Measurements from ENCODE around the gene PLOD2. TPM values are rescaled to one million over a fixed set of nuclear protein-coding genes. Genes with fewer than 3 reads are reported as not detected.

PLOD2 gene
- total and polyA plus RNA-seq, 9 donors = 29.6 to 65.4 (median 40.6) TPM

DNA sequence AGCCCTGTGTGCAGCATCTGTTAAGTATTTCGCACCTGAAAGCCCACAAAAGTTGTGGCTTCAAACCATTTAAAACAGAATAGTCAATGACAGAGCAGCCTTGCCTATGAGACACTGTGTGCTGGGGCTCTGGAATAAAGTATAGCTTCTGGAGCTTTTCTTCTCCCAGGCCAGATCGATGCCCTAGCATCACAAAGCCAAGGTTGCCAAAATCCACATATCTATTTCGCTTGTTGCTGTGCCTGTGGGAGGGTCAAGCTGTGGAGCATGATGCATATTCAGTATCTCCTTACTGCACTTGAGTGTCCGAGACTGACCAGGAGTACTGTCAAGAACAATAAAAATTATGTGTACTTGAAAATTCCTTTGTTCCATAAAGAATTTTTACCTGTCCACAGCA lies 7.6 kb downstream of the PLOD2 start:
- no peaks in the 10 kb centered on the region for H3K36me3 ChIP-seq
- intact Hi-C loops (cut with DNase I) = no loop called here
- 46 to 54% (median 53%) methylated on average over 4 of the region's 4 CpGs for WGBS, 3 donors
- H3K9me3 ChIP-seq = no peaks in the 10 kb centered on the region
- H3K4me3 ChIP-seq = no peak overlapping the region
- peak overlapping the region in 1 of 2 donors; percentile 56 for H3K27ac ChIP-seq
- H3K4me1 ChIP-seq (ENCODE audit: insufficient read depth) = peaks cover 6% of the 10 kb centered on the region
- no peak for TF ChIP-seq EP300 (IDR thresholded peaks at IDR 0.05)
- no peak for TF ChIP-seq POLR2A (IDR thresholded peaks at IDR 0.05)
- TF ChIP-seq CTCF (IDR thresholded peaks at IDR 0.05) = no peak
- H3K27me3 ChIP-seq = no peaks in the 10 kb centered on the region
- DNase-seq = no peak

GRCh38 chr3:146152834-146153233 lies 8.2 kb downstream of the PLOD2 start:
- Histone ChIP-seq H3K4me1 (ENCODE audit: insufficient read depth) (peaks cover 6% of the 10 kb centered on the region), H3K36me3 (no peaks in the 10 kb centered on the region), H3K4me3 (no peak overlapping the region), H3K9me3 (no peaks in the 10 kb centered on the region), H3K27ac (peak overlapping the region; percentile 36 to 56), H3K27me3 (no peaks in the 10 kb centered on the region)
- 42 to 52% (median 48%) methylated on average over 6 of the region's 6 CpGs for WGBS, 3 donors
- intact Hi-C loops (cut with DNase I) = no loop called here
- no peak for DNase-seq
- TF ChIP-seq POLR2A (IDR thresholded peaks at IDR 0.05) (no peak), EP300 (IDR thresholded peaks at IDR 0.05) (no peak), CTCF (IDR thresholded peaks at IDR 0.05) (no peak)

- peak in 2 of 3 donors; percentile 28 to 34 for TF ChIP-seq CTCF (IDR thresholded peaks at IDR 0.05)
- TF ChIP-seq EP300 (IDR thresholded peaks at IDR 0.05) = no peak
- TF ChIP-seq POLR2A (IDR thresholded peaks at IDR 0.05) = no peak
- Histone ChIP-seq H3K4me3 (no peak overlapping the region), H3K27me3 (no peaks in the 10 kb centered on the region), H3K9me3 (no peaks in the 10 kb centered on the region), H3K36me3 (no peaks in the 10 kb centered on the region), H3K27ac (no peak overlapping the region), H3K4me1 (ENCODE audit: insufficient read depth) (peaks cover 13% of the 10 kb centered on the region)
- no peak for DNase-seq
- WGBS, 3 donors = 8 to 34% (median 18%) methylated on average over 1 of the region's 1 CpG
- intact Hi-C loops (cut with DNase I) = loop anchor here in 1 of 4 donors (5.0 kb wide), 1 partner anchor 76 kb away; no protein-coding TSS in a partner anchor
Measured at GRCh38 chr3:146148468-146148931, 12.5 kb downstream of the PLOD2 start.

DNA sequence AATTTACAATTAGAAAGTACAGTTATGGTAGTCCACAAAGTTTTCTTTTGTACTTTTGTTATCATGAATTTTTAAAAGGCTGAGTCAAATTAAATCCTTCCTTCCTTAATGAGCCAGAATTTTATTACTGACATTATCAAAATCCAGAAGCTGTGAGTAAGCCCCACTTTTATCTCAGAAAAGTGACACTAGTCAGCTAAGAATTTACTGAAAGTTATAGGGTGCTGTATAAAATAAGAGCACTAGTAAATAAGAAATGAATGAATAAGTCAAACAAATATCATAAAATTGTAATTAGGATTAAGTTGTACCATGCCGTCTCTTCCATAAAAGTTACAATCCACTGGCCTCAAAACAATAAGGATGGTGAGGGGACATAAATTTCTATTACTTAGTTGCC lies 15.3 kb downstream of the PLOD2 start:
- 84 to 96% (median 92%) methylated on average over 1 of the region's 1 CpG for WGBS, 3 donors
- intact Hi-C loops (cut with DNase I) = loop anchor here in 1 of 4 donors (5.0 kb wide), 1 partner anchor 73 kb away; no protein-coding TSS in a partner anchor
- H3K27me3 ChIP-seq = no peaks in the 10 kb centered on the region
- TF ChIP-seq EP300 (IDR thresholded peaks at IDR 0.05) (no peak), CTCF (IDR thresholded peaks at IDR 0.05) (no peak), POLR2A (IDR thresholded peaks at IDR 0.05) (no peak)
- no peak overlapping the region for H3K27ac ChIP-seq
- H3K4me3 ChIP-seq = no peak overlapping the region
- no peaks in the 10 kb centered on the region for H3K36me3 ChIP-seq
- DNase-seq = no peak
- H3K4me1 ChIP-seq (ENCODE audit: insufficient read depth) = peaks cover 12% of the 10 kb centered on the region
- H3K9me3 ChIP-seq = no peaks in the 10 kb centered on the region
